HCT116 (cell line): Measurements from ENCODE around the gene APOBEC3G. TPM values are rescaled to one million over a fixed set of nuclear protein-coding genes. Genes with fewer than 3 reads are reported as not detected.

Source experiments
- ATAC-seq: fragments of 200-7000 bp; cut with Tn5 transposase; 2 replicates; pipeline ENCODE4 v1.9.1; 2020; ENCODE audit warnings: mild to moderate bottlenecking, moderate library complexity
- BruUV-seq: library from RNA; stranded (reverse); fragments of 400-500 nt; replicated peaks from 2 replicates; lab custom pipeline; 2021; lab: Mats Ljungman, UMichigan
- CTCF ChIA-PET: fragments of 300-600 bp; sonication (Branson Sonifier 250); formaldehyde crosslinking; loops from one replicate; lab custom pipeline; 2021; ENCODE audit warnings: antibody characterized with exemption; lab: Charles Lee
- POLR2A ChIA-PET: fragments of 300-600, 350-600 bp; sonication (Branson Sonifier 250); formaldehyde crosslinking; loops from one replicate; lab custom pipeline; 2021; ENCODE audit warnings: antibody characterized with exemption; lab: Charles Lee
- RAD21 ChIA-PET, 2 experiments: fragments of 300-600 bp; sonication (Branson Sonifier 250); formaldehyde crosslinking; loops; one replicate each; lab custom pipeline; 2023; ENCODE audit warnings: low total read pairs in 2 of 2; ENCODE audit not compliant: uncharacterized antibody in 2 of 2, unreplicated experiment in 2 of 2, low non-redundant PET in 1 of 2; lab: Charles Lee
- DNase-seq: peaks from one replicate; pipeline ENCODE4 v3.0.0-alpha.2; 2010; ENCODE audit warnings: low read depth, low spot score
- H2AFZ ChIP-seq: fragments of 200-600 bp; shearing (Covaris generic), sonication (generic); 2 replicates; pipeline ENCODE4 v1.6.1; 2017; ENCODE audit warnings: low read depth, mixed run types, mixed read lengths, antibody characterized with exemption, low read length; ENCODE audit not compliant: poor library complexity, severe bottlenecking
- H3K27ac ChIP-seq: 2 replicates; pipeline ENCODE4 v1.5.1; 2012; ENCODE audit warnings: low read depth, low read length
- H3K27me3 ChIP-seq: fragments of 200-600 bp; sonication (generic); 2 replicates; pipeline ENCODE4 v1.6.1; 2016; ENCODE audit warnings: mixed run types, low read length, mixed read lengths; ENCODE audit not compliant: insufficient read depth
- H3K36me3 ChIP-seq, 2 experiments: fragments of 200-500 bp in 1 of 2; fragments of 200-600 bp in 1 of 2; sonication (Bioruptor generic) in 1 of 2; sonication (generic) in 1 of 2; 2 replicates each; pipeline versions ENCODE4 v1.5.1 to v1.6.1; 2014 to 2016; ENCODE audit warnings: low read length in 2 of 2, inconsistent platforms in 1 of 2, mixed read lengths in 1 of 2, mixed run types in 1 of 2; ENCODE audit not compliant: insufficient read depth in 2 of 2, control insufficient read depth in 1 of 2
- H3K4me1 ChIP-seq, 2 experiments: fragments of 200-600 bp in 1 of 2; sonication (generic) in 1 of 2; 2 replicates each; pipeline versions ENCODE4 v1.5.1 to v1.6.1; 2012 to 2017; ENCODE audit warnings: low read length in 2 of 2, inconsistent platforms in 1 of 2, mild to moderate bottlenecking in 1 of 2, mixed read lengths in 1 of 2, mixed run types in 1 of 2, moderate library complexity in 1 of 2; ENCODE audit not compliant: insufficient read depth in 2 of 2, control insufficient read depth in 1 of 2
- H3K4me2 ChIP-seq: fragments of 200-600 bp; sonication (generic); 2 replicates; pipeline ENCODE4 v1.6.1; 2017; ENCODE audit warnings: mixed run types, low read length, mixed read lengths
- H3K4me3 ChIP-seq, 2 experiments: fragments of 200-600 bp in 1 of 2; sonication (generic) in 1 of 2; replicated peaks in 1 of 2; 2 replicates each; pipeline ENCODE4 v1.5.1; 2011 to 2016; ENCODE audit warnings: low read length in 2 of 2, control low read depth in 1 of 2, low read depth in 1 of 2, mild to moderate bottlenecking in 1 of 2, mixed read lengths in 1 of 2, mixed run types in 1 of 2
- H3K79me2 ChIP-seq: fragments of 200-600 bp; sonication (generic); 2 replicates; pipeline ENCODE4 v1.6.1; 2017; ENCODE audit warnings: mild to moderate bottlenecking, mixed run types, low read length, moderate library complexity, mixed read lengths; ENCODE audit not compliant: insufficient read depth
- H3K9ac ChIP-seq: fragments of 200-600 bp; sonication (generic); 2 replicates; pipeline ENCODE4 v1.6.1; 2016; ENCODE audit warnings: low read length, mixed read lengths
- H3K9me2 ChIP-seq: fragments of 200-600 bp; sonication (generic), shearing (Covaris generic); 2 replicates; pipeline ENCODE4 v1.6.1; 2017; ENCODE audit warnings: mixed run types, mild to moderate bottlenecking, moderate library complexity; ENCODE audit not compliant: insufficient read depth
- H3K9me3 ChIP-seq, 2 experiments: fragments of 200-500 bp in 1 of 2; fragments of 200-600 bp in 1 of 2; sonication (Bioruptor generic) in 1 of 2; sonication (generic) in 1 of 2; 2 replicates each; pipeline ENCODE4 v1.6.1; 2014 to 2017; ENCODE audit warnings: low read length in 2 of 2, mixed read lengths in 2 of 2, inconsistent platforms in 1 of 2, low read depth in 1 of 2, mild to moderate bottlenecking in 1 of 2, mixed run types in 1 of 2, moderate library complexity in 1 of 2; ENCODE audit not compliant: control insufficient read depth in 1 of 2, insufficient read depth in 1 of 2
- H4K20me1 ChIP-seq: fragments of 200-600 bp; sonication (generic), shearing (Covaris generic); 2 replicates; pipeline ENCODE4 v1.6.1; 2017; ENCODE audit warnings: mixed run types, mild to moderate bottlenecking, moderate library complexity; ENCODE audit not compliant: insufficient read depth
- CTCF ChIP-seq, 3 experiments: fragments of 200-600 bp in 1 of 3; sonication (generic) in 1 of 3; IDR thresholded peaks in 2 of 3; conservative IDR thresholded peaks in 1 of 3; 2 replicates each; pipeline ENCODE4 v1.5.1; 2012 to 2017; ENCODE audit warnings: low read depth in 2 of 3, low read length in 2 of 3, antibody characterized with exemption in 1 of 3, borderline replicate concordance in 1 of 3, control low read depth in 1 of 3, mild to moderate bottlenecking in 1 of 3, mixed read lengths in 1 of 3, mixed run types in 1 of 3, moderate library complexity in 1 of 3; ENCODE audit not compliant: insufficient read depth in 1 of 3
- EZH2 ChIP-seq: fragments of 200-600 bp; sonication (generic); IDR thresholded peaks from 2 replicates; pipeline ENCODE4 v1.6.1; 2017; ENCODE audit warnings: antibody characterized with exemption, mixed run types
- JUND ChIP-seq: IDR thresholded peaks from 2 replicates; pipeline ENCODE4 v1.6.1; 2012
- MAX ChIP-seq: IDR thresholded peaks from 2 replicates; pipeline ENCODE4 v1.6.1; 2012
- POLR2A ChIP-seq: IDR thresholded peaks from 2 replicates; pipeline ENCODE4 v1.7.0; 2011; ENCODE audit warnings: borderline replicate concordance; ENCODE audit not compliant: insufficient read depth, insufficient read length; ENCODE audit errors: extremely low read depth
- RAD21 ChIP-seq: IDR thresholded peaks from 2 replicates; pipeline ENCODE4 v1.6.1; 2012; ENCODE audit warnings: low read depth, mild to moderate bottlenecking
- SP1 ChIP-seq: IDR thresholded peaks from 2 replicates; pipeline ENCODE4 v1.6.1; 2012; ENCODE audit warnings: low read depth
- ZBTB33 ChIP-seq: IDR thresholded peaks from 2 replicates; pipeline ENCODE4 v1.6.1; 2011; ENCODE audit warnings: mild to moderate bottlenecking, low read length, moderate library complexity; ENCODE audit not compliant: insufficient replicate concordance; ENCODE audit errors: extremely low read depth
- ZNF274 ChIP-seq: fragments of 200-500 bp; sonication (Bioruptor generic); IDR thresholded peaks from 2 replicates; pipeline ENCODE4 v1.6.1; 2014; ENCODE audit warnings: mild to moderate bottlenecking, low read depth, low read length, inconsistent platforms
- intact Hi-C: fragments of 100-400 bp; cut with micrococcal nuclease; formaldehyde crosslinking; loops from 2 replicates; pipeline ENCODE4 v1.10.0; 2022
- total RNA-seq: library from RNA; stranded (reverse); gene quantifications from one replicate; pipeline ENCODE4 v1.2.1, GENCODE V29; 2021; ENCODE audit not compliant: unreplicated experiment

APOBEC3G gene
- total RNA-seq, 1 experiment from 2014 or later, result 0.71 TPM

GRCh38 chr22:39098576-39098975 lies 21.5 kb downstream of the APOBEC3G start:
- Histone ChIP-seq H3K4me2 (no peak overlapping the region), H3K27ac (no peak overlapping the region; the same call in 1 of the 2 replicates), H4K20me1 (no peaks in the 10 kb centered on the region), H2AFZ (peak overlapping the region; percentile 20), H3K9me2 (no peaks in the 10 kb centered on the region), H3K79me2 (no peaks in the 10 kb centered on the region), H3K9me3 (no peaks in the 10 kb centered on the region), H3K4me1 (peaks cover 21 to 24% of the 10 kb centered on the region in 2 experiments), H3K4me3 (no peak overlapping the region), H3K9ac (no peak overlapping the region), H3K27me3 (no peaks in the 10 kb centered on the region), H3K36me3 (no peaks in the 10 kb centered on the region)
- no TSS peak for BruUV-seq
- intact Hi-C loops, result no loop called here
- RAD21 ChIA-PET, result interaction anchor here (0.6 to 1.1 kb wide), 2 partner anchors 15 to 23 kb away, joined by 3 read pairs; no protein-coding TSS in a partner anchor
- ATAC-seq, result no peak
- POLR2A ChIA-PET, result no interaction called here
- no peak for DNase-seq
- CTCF ChIA-PET, result interaction anchor here (0.7 to 1.3 kb wide), 3 partner anchors 16 to 228 kb away, joined by 3 to 5 read pairs (median 4); no protein-coding TSS in a partner anchor
- TF ChIP-seq JUND, result no peak
- TF ChIP-seq MAX, result no peak
- no peak for TF ChIP-seq ZNF274
- no peak for TF ChIP-seq CTCF (IDR thresholded peaks at IDR 0.05 in 2 of 3, conservative IDR thresholded peaks at IDR 0.05 in 1 of 3; ENCODE audit: borderline replicate concordance in 1 of 3, insufficient read depth in 1 of 3, low read depth in 2 of 3, low read length in 2 of 3)
- no peak for TF ChIP-seq SP1
- TF ChIP-seq RAD21, result no peak

- Histone ChIP-seq H3K9me2 (no peaks in the 10 kb centered on the region), H3K27ac (no peak overlapping the region), H3K79me2 (no peaks in the 10 kb centered on the region), H3K27me3 (no peaks in the 10 kb centered on the region), H4K20me1 (no peaks in the 10 kb centered on the region), H3K4me1 (peaks cover 21 to 24% of the 10 kb centered on the region in 2 experiments), H2AFZ (no peak overlapping the region), H3K9ac (no peak overlapping the region), H3K4me3 (no peak overlapping the region), H3K4me2 (no peak overlapping the region), H3K36me3 (no peaks in the 10 kb centered on the region), H3K9me3 (no peaks in the 10 kb centered on the region)
- intact Hi-C loops, result no loop called here
- ChIA-PET RAD21 (no interaction called here), POLR2A (no interaction called here), CTCF (no interaction called here)
- no TSS peak for BruUV-seq
- ATAC-seq (no peak), DNase-seq (no peak)
- TF ChIP-seq ZBTB33, result no peak
- TF ChIP-seq EZH2, result no peak
- no peak for TF ChIP-seq POLR2A
- no peak for TF ChIP-seq CTCF (IDR thresholded peaks at IDR 0.05 in 2 of 3, conservative IDR thresholded peaks at IDR 0.05 in 1 of 3; ENCODE audit: borderline replicate concordance in 1 of 3, insufficient read depth in 1 of 3, low read depth in 2 of 3, low read length in 2 of 3)
- no peak for TF ChIP-seq MAX
- no peak for TF ChIP-seq SP1
- no peak for TF ChIP-seq ZNF274
Measured at GRCh38 chr22:39101226-39101625, 24.2 kb downstream of the APOBEC3G start.
